Loucy (cell line): Measurements from ENCODE around the gene ITGB6.

Experiments used
- H2AFZ ChIP-seq: fragments of 200-600 bp; sonication (generic); 2 replicates; pipeline ENCODE4 v1.6.0; 2016; ENCODE audit warnings: antibody characterized with exemption, mild to moderate bottlenecking, low read length, moderate library complexity
- H3F3A ChIP-seq: fragments of 200-600 bp; 2 replicates; pipeline ENCODE4 v1.6.0; 2016; ENCODE audit warnings: antibody characterized with exemption, low read depth, mild to moderate bottlenecking
- H3K27me3 ChIP-seq: fragments of 200-600 bp; sonication (generic); 2 replicates; pipeline ENCODE4 v1.6.1; 2014; ENCODE audit warnings: low read length, mild to moderate bottlenecking; ENCODE audit not compliant: insufficient read depth, poor library complexity, severe bottlenecking
- H3K36me3 ChIP-seq: fragments of 200-600 bp; sonication (generic); 2 replicates; pipeline ENCODE4 v1.6.1; 2016; ENCODE audit warnings: low read length; ENCODE audit not compliant: insufficient read depth
- H3K4me1 ChIP-seq: fragments of 200-600 bp; sonication (generic); 2 replicates; pipeline ENCODE4 v1.5.1; 2014; ENCODE audit warnings: low read length, mild to moderate bottlenecking; ENCODE audit not compliant: insufficient read depth, poor library complexity, severe bottlenecking
- H3K4me2 ChIP-seq: fragments of 200-600 bp; sonication (generic); 2 replicates; pipeline ENCODE4 v1.6.0; 2014; ENCODE audit warnings: antibody characterized with exemption, low read length, low read depth, mild to moderate bottlenecking; ENCODE audit not compliant: poor library complexity, severe bottlenecking
- H3K4me3 ChIP-seq: fragments of 200-600 bp; sonication (generic); 2 replicates; pipeline ENCODE4 v1.5.1; 2014; ENCODE audit warnings: low read length, mild to moderate bottlenecking, mixed read lengths; ENCODE audit not compliant: poor library complexity, severe bottlenecking
- H3K79me2 ChIP-seq: fragments of 200-600 bp; sonication (generic); 2 replicates; pipeline ENCODE4 v1.6.1; 2014; ENCODE audit warnings: low read length; ENCODE audit not compliant: insufficient read depth
- H3K9ac ChIP-seq: fragments of 200-600 bp; sonication (generic); 2 replicates; pipeline ENCODE4 v1.6.0; 2014; ENCODE audit warnings: mild to moderate bottlenecking, low read depth, low read length, moderate library complexity; ENCODE audit not compliant: poor library complexity, severe bottlenecking
- H3K9me2 ChIP-seq: fragments of 200-600 bp; sonication (generic); replicated peaks from 2 replicates; pipeline ENCODE4 v1.6.1; 2016; ENCODE audit warnings: low read depth, low read length, mixed read lengths
- H3K9me3 ChIP-seq: fragments of 200-600 bp; sonication (generic); 2 replicates; pipeline ENCODE4 v1.6.1; 2014; ENCODE audit warnings: mild to moderate bottlenecking, antibody characterized with exemption, low read length, low read depth; ENCODE audit not compliant: insufficient read depth
- H4K20me1 ChIP-seq: fragments of 200-600 bp; sonication (generic); 2 replicates; pipeline ENCODE4 v1.6.0; 2014; ENCODE audit warnings: antibody characterized with exemption, low read length, mild to moderate bottlenecking; ENCODE audit not compliant: insufficient read depth, poor library complexity, severe bottlenecking
- EZH2phosphoT487 ChIP-seq: fragments of 200-600 bp; IDR thresholded peaks from 2 replicates; pipeline ENCODE4 v1.6.1; 2018; ENCODE audit warnings: antibody characterized with exemption, mild to moderate bottlenecking, moderate library complexity, borderline replicate concordance
- TF ChIP-seq, protein P1 (sequence below): fragments of 200-600 bp; sonication (generic); conservative IDR thresholded peaks from 2 replicates; pipeline ENCODE4 v1.5.1; 2014; ENCODE audit warnings: mild to moderate bottlenecking, antibody characterized with exemption, low read length

Gene ITGB6

DNA sequence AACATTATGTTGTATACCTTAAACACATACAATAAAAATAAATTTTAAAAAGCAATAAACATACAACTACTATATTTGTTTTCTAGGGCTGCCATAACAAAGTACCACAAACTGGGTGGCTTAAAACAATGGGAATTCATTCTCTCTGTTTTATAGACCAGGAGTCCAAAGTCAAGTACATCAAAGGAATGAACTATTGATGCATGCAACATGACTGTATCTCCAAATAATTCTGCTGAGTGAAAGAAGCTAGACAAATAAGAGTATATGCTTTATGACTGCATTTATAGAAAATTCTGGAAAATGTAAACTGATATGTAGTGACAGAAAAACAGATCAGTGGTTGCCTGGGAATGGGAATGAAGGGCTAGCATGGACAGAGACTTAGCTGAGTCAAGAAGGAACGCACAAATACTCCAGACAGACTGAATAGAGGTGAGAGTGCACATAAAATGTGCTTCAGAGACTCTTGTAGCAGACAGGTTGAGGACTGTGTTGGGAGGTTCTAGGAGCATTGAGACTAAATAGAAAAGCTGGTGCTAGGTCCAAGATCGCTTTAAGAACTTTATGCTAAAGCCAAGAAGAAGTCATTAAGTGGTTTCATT is 126.7 kb downstream of the ITGB6 start:
- Histone ChIP-seq H4K20me1 (no peaks in the 10 kb centered on the region), H3K4me2 (no peak overlapping the region), H3K4me3 (no peak overlapping the region), H3K36me3 (no peaks in the 10 kb centered on the region), H2AFZ (no peak overlapping the region), H3K4me1 (peaks cover 29% of the 10 kb centered on the region), H3K79me2 (no peaks in the 10 kb centered on the region), H3F3A (peaks cover 9% of the 10 kb centered on the region), H3K27me3 (no peaks in the 10 kb centered on the region), H3K9ac (no peak overlapping the region), H3K9me3 (peaks cover 4% of the 10 kb centered on the region; the same call in 1 of the 2 replicates), H3K9me2 (no peaks in the 10 kb centered on the region)
- TF ChIP-seq, protein P1, sequence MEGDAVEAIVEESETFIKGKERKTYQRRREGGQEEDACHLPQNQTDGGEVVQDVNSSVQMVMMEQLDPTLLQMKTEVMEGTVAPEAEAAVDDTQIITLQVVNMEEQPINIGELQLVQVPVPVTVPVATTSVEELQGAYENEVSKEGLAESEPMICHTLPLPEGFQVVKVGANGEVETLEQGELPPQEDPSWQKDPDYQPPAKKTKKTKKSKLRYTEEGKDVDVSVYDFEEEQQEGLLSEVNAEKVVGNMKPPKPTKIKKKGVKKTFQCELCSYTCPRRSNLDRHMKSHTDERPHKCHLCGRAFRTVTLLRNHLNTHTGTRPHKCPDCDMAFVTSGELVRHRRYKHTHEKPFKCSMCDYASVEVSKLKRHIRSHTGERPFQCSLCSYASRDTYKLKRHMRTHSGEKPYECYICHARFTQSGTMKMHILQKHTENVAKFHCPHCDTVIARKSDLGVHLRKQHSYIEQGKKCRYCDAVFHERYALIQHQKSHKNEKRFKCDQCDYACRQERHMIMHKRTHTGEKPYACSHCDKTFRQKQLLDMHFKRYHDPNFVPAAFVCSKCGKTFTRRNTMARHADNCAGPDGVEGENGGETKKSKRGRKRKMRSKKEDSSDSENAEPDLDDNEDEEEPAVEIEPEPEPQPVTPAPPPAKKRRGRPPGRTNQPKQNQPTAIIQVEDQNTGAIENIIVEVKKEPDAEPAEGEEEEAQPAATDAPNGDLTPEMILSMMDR, result no peak
- no peak for TF ChIP-seq EZH2phosphoT487

DNA sequence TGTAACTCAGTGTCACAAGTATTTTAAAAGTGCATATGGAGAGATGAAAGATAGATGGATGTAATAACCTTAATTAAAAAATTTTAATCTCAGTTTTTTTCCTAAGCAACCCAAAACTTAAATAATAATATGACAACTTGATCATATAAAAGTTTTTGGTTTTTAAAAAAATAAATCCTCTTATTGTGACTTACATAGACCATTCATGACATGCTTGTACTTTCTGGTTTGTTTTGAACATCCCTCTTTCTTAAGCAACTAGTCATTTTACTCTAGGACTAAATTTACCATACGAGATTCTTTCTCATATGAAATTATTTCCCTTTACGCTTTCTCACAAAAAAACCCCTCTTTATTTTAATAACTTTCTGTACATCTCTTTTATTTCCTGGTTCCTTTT is 131.2 kb downstream of the ITGB6 start:
- TF ChIP-seq, protein P1, result no peak
- TF ChIP-seq EZH2phosphoT487, result no peak
- Histone ChIP-seq H3K9me3 (peaks cover 12% of the 10 kb centered on the region), H3K36me3 (no peaks in the 10 kb centered on the region), H3K79me2 (no peaks in the 10 kb centered on the region), H2AFZ (no peak overlapping the region), H3K9me2 (no peaks in the 10 kb centered on the region), H3K27me3 (no peaks in the 10 kb centered on the region), H3F3A (no peaks in the 10 kb centered on the region), H4K20me1 (no peaks in the 10 kb centered on the region), H3K4me2 (no peak overlapping the region), H3K4me3 (no peak overlapping the region), H3K9ac (no peak overlapping the region), H3K4me1 (no peaks in the 10 kb centered on the region)

DNA sequence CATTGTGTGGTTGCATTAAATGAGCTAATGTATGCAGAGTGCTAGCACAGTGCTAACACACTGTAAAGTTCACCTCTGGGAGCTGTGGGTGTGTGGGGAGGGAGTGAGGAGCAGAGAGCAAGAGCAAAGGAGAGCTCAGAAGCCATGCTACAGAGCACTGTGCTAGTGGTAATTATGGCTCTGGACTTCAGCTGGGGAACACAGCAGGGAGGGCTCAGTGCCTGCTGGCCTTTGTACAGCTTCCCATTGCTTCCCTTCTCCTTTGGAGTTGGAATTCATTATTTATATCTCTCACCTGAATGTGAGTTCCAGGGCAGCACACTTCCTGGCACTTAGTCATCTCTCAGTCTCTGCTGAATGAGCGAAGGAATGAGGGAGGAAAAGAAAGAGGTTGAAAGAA is 135.2 kb downstream of the ITGB6 start:
- Histone ChIP-seq H3K36me3 (no peaks in the 10 kb centered on the region), H3K4me3 (no peak overlapping the region), H3K9me2 (no peaks in the 10 kb centered on the region), H3K79me2 (no peaks in the 10 kb centered on the region), H3K27me3 (no peaks in the 10 kb centered on the region), H3K4me2 (no peak overlapping the region), H2AFZ (no peak overlapping the region), H3K9ac (no peak overlapping the region), H3F3A (no peaks in the 10 kb centered on the region), H4K20me1 (no peaks in the 10 kb centered on the region), H3K4me1 (no peaks in the 10 kb centered on the region), H3K9me3 (peaks cover 12% of the 10 kb centered on the region)
- no peak for TF ChIP-seq EZH2phosphoT487
- TF ChIP-seq, protein P1, result no peak
